Esophagus muscularis mucosa (tissue), 4 donors: ENCODE measurements around the gene SERPINB7.

Source experiments
- CTCF ChIP-seq, 3 experiments: fragments of 200-600 bp in 2 of 3; fragments of 450-650 bp in 1 of 3; sonication (generic) in 2 of 3; IDR thresholded peaks; one replicate each; pipeline ENCODE4 v1.5.1; 2017 to 2019; ENCODE audit warnings: antibody characterized with exemption in 3 of 3, mild to moderate bottlenecking in 2 of 3, moderate library complexity in 1 of 3
- EP300 ChIP-seq: sonication (generic); formaldehyde crosslinking; IDR thresholded peaks from one replicate; pipeline ENCODE4 v1.6.1; 2017; ENCODE audit warnings: antibody characterized with exemption
- POLR2AphosphoS5 ChIP-seq, 2 donors: sonication (generic); formaldehyde crosslinking; IDR thresholded peaks; one replicate each; pipeline ENCODE4 v1.6.1; 2017; ENCODE audit warnings: antibody characterized with exemption in 2 of 2

GRCh38 chr18:63783394-63783793 is 8.2 kb downstream of the SERPINB7 start:
- TF ChIP-seq EP300 (no peak), CTCF (IDR thresholded peaks at IDR 0.05) (no peak), POLR2AphosphoS5 (IDR thresholded peaks at IDR 0.05) (no peak)
